K562 (cell line): ENCODE data around the gene SLC2A10. TPM values are rescaled to one million over a fixed set of nuclear protein-coding genes. Genes with fewer than 3 reads are reported as not detected.

Source experiments
- ARID1B ChIP-seq: fragments of 450-650 bp; IDR thresholded peaks from 2 replicates; pipeline ENCODE4 v1.6.1; 2016; ENCODE audit warnings: antibody characterized with exemption, mild to moderate bottlenecking, inconsistent platforms
- polyA plus RNA-seq, 8 experiments: library from polyadenylated mRNA; depleted of rRNA in 4 of 8; stranded (reverse) in 5 of 8; unstranded in 3 of 8; fragments of >200 nt; fragmentation: Nextera tagmentation in 2 of 8; fragmentation: Illumina TruSeq in 1 of 8; extraction: Ambion mirVana in 2 of 8; extraction: Trizol in 1 of 8; gene quantifications; 2 replicates each; pipeline versions ENCODE4 v1.2.1 to v1.2.3, GENCODE V29; 2011 to 2014; ENCODE audit warnings: inconsistent platforms in 1 of 8, missing spikeins in 1 of 8
- total RNA-seq, 7 experiments: library from RNA; depleted of rRNA in 6 of 7; stranded (reverse); fragments of >200 nt in 6 of 7; fragmentation: Illumina TruSeq in 2 of 7; extraction: Trizol in 2 of 7; gene quantifications; 2 replicates each; pipeline versions ENCODE4 v1.2.1 to v1.2.3, GENCODE V29; 2011 to 2021; ENCODE audit warnings: low replicate concordance in 1 of 7
- TF ChIP-seq, protein P1 (sequence below), 3 experiments: IDR thresholded peaks in 2 of 3; conservative IDR thresholded peaks in 1 of 3; 2 replicates each; pipeline ENCODE4 v1.5.1; 2011 to 2012; ENCODE audit warnings: low read length in 3 of 3, mild to moderate bottlenecking in 3 of 3, control low read depth in 2 of 3, improper control_type of control experiment in 1 of 3, inconsistent platforms in 1 of 3, low read depth in 1 of 3, mixed read lengths in 1 of 3, moderate library complexity in 1 of 3; ENCODE audit not compliant: insufficient read depth in 2 of 3
- TF ChIP-seq, protein P2 (sequence below), 2 experiments: fragments of 450-650 bp; formaldehyde crosslinking in 1 of 2; IDR thresholded peaks; 2 replicates each; pipeline versions ENCODE4 v1.4.0 to v1.6.1; 2014 to 2020; ENCODE audit warnings: mild to moderate bottlenecking in 2 of 2, borderline replicate concordance in 1 of 2, low read depth in 1 of 2

Gene SLC2A10
- total and polyA plus RNA-seq, 9 of the 15 experiments (the other 6 are each of a cell fraction or from before 2014, with no cell fraction given), result 0.01 to 1.8 (median 0.10) TPM

DNA sequence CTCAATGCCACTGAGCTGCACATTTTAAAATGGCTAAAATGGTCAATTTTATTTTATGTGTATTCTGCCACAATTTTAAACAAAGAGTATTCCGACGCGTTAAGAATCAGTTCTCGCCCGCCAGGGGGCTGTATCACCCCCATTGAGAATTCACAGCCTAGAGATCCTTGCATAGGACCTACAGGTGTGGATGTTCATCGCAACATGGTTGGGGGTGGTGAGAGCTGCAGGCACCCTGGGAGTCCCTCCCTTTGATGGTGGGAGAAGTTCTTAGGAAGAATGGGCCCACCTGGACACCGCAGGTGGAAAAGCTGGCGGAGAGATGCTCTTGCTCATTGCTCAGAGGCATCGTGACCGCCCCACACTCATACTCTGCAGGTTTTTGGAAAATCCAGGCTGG, 63.5 kb downstream of the SLC2A10 start (continued):
- TF ChIP-seq, protein P1, sequence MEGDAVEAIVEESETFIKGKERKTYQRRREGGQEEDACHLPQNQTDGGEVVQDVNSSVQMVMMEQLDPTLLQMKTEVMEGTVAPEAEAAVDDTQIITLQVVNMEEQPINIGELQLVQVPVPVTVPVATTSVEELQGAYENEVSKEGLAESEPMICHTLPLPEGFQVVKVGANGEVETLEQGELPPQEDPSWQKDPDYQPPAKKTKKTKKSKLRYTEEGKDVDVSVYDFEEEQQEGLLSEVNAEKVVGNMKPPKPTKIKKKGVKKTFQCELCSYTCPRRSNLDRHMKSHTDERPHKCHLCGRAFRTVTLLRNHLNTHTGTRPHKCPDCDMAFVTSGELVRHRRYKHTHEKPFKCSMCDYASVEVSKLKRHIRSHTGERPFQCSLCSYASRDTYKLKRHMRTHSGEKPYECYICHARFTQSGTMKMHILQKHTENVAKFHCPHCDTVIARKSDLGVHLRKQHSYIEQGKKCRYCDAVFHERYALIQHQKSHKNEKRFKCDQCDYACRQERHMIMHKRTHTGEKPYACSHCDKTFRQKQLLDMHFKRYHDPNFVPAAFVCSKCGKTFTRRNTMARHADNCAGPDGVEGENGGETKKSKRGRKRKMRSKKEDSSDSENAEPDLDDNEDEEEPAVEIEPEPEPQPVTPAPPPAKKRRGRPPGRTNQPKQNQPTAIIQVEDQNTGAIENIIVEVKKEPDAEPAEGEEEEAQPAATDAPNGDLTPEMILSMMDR (IDR thresholded peaks at IDR 0.05 in 2 of 3, conservative IDR thresholded peaks at IDR 0.05 in 1 of 3; ENCODE audit: insufficient read depth in 2 of 3, low read depth in 1 of 3, low read length in 3 of 3), result peak; percentile 30 to 55 (median 54); a peak in 4 of 6 replicates
- TF ChIP-seq, protein P2, sequence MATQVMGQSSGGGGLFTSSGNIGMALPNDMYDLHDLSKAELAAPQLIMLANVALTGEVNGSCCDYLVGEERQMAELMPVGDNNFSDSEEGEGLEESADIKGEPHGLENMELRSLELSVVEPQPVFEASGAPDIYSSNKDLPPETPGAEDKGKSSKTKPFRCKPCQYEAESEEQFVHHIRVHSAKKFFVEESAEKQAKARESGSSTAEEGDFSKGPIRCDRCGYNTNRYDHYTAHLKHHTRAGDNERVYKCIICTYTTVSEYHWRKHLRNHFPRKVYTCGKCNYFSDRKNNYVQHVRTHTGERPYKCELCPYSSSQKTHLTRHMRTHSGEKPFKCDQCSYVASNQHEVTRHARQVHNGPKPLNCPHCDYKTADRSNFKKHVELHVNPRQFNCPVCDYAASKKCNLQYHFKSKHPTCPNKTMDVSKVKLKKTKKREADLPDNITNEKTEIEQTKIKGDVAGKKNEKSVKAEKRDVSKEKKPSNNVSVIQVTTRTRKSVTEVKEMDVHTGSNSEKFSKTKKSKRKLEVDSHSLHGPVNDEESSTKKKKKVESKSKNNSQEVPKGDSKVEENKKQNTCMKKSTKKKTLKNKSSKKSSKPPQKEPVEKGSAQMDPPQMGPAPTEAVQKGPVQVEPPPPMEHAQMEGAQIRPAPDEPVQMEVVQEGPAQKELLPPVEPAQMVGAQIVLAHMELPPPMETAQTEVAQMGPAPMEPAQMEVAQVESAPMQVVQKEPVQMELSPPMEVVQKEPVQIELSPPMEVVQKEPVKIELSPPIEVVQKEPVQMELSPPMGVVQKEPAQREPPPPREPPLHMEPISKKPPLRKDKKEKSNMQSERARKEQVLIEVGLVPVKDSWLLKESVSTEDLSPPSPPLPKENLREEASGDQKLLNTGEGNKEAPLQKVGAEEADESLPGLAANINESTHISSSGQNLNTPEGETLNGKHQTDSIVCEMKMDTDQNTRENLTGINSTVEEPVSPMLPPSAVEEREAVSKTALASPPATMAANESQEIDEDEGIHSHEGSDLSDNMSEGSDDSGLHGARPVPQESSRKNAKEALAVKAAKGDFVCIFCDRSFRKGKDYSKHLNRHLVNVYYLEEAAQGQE (IDR thresholded peaks at IDR 0.05; ENCODE audit: borderline replicate concordance), result peak; percentile 42; the same call in 1 of the 2 replicates
- TF ChIP-seq, protein P2 (CRISPR knock-in tag; IDR thresholded peaks at IDR 0.05; ENCODE audit: low read depth), result no peak
- no peak for TF ChIP-seq ARID1B
- TF ChIP-seq, all 486 proteins: peak for 4
